Muscle layer of duodenum (tissue), 2 donors: Measurements from ENCODE around the gene ADD3.

ENCODE experiments used
- H3K27ac ChIP-seq: one replicate; pipeline ENCODE4 v1.7.0; 2013; ENCODE audit warnings: mild to moderate bottlenecking, low read length
- H3K27me3 ChIP-seq: one replicate; pipeline ENCODE4 v1.7.0; 2013; ENCODE audit warnings: low read depth, mild to moderate bottlenecking, control low read depth, low read length
- H3K36me3 ChIP-seq, 2 donors: one replicate each; pipeline ENCODE4 v1.7.0; 2013; ENCODE audit warnings: low read length in 2 of 2, control low read depth in 1 of 2, mild to moderate bottlenecking in 1 of 2; ENCODE audit not compliant: insufficient read depth in 2 of 2, control insufficient read depth in 1 of 2
- H3K4me1 ChIP-seq, 2 donors: one replicate each; pipeline ENCODE4 v1.7.0; 2013; ENCODE audit warnings: low read length in 2 of 2, mild to moderate bottlenecking in 2 of 2, control low read depth in 1 of 2, moderate library complexity in 1 of 2; ENCODE audit not compliant: insufficient read depth in 2 of 2, control insufficient read depth in 1 of 2
- H3K4me3 ChIP-seq, 2 donors: one replicate each; pipeline ENCODE4 v1.7.0; 2013; ENCODE audit warnings: low read length in 2 of 2, low read depth in 1 of 2, mild to moderate bottlenecking in 1 of 2
- H3K9me3 ChIP-seq, 2 donors: one replicate each; pipeline ENCODE4 v1.7.0; 2013; ENCODE audit warnings: low read length in 2 of 2, control low read depth in 1 of 2, mild to moderate bottlenecking in 1 of 2; ENCODE audit not compliant: control insufficient read depth in 1 of 2
- donor health status: healthy.

The ADD3 gene

GRCh38 chr10:110020265-110020664, 12.5 kb downstream of the ADD3 start:
- H3K27ac ChIP-seq = no peak overlapping the region
- no peak overlapping the region for H3K4me3 ChIP-seq
- H3K4me1 ChIP-seq = peaks cover 0 to 25% of the 10 kb centered on the region in 2 donors
- H3K27me3 ChIP-seq = no peaks in the 10 kb centered on the region
- H3K9me3 ChIP-seq = no peaks in the 10 kb centered on the region
- H3K36me3 ChIP-seq = no peaks in the 10 kb centered on the region

- H3K4me1 ChIP-seq = peaks cover 0 to 10% of the 10 kb centered on the region in 2 donors
- no peaks in the 10 kb centered on the region for H3K36me3 ChIP-seq
- no peak overlapping the region for H3K4me3 ChIP-seq
- H3K9me3 ChIP-seq = no peaks in the 10 kb centered on the region
- no peaks in the 10 kb centered on the region for H3K27me3 ChIP-seq
- H3K27ac ChIP-seq = no peak overlapping the region
These were observed 15.1 kb downstream of the ADD3 start for GRCh38 chr10:110022716-110023504.

- Histone ChIP-seq H3K36me3 (no peaks in the 10 kb centered on the region), H3K27me3 (no peaks in the 10 kb centered on the region), H3K27ac (no peak overlapping the region), H3K9me3 (no peaks in the 10 kb centered on the region), H3K4me1 (peaks cover 0 to 10% of the 10 kb centered on the region in 2 donors), H3K4me3 (no peak overlapping the region)
These were observed 16.1 kb downstream of the ADD3 start for GRCh38 chr10:110023785-110024465.

DNA sequence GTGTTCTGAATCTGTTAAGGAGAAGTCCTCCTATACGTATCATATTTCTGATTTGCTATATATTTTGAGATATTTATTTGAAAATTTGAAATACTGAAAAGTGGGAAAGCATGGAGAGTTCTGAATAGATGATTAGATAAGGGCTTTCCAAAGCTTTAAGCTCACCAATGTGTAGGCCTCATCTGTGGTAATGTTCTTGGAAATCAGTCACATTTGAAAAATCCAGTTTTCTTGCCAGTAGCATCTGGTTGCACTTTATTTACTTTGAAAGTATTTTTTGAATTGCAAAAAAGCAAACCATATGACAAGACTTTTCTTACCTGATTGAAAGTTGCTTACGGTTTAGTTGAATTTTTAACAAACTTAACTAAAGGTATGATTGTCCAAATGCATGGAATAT, 21.7 kb downstream of the ADD3 start:
- H3K9me3 ChIP-seq = no peaks in the 10 kb centered on the region

GRCh38 chr10:110032801-110033700, 25.3 kb downstream of the ADD3 start:
- Histone ChIP-seq H3K36me3 (no peaks in the 10 kb centered on the region), H3K27ac (peak overlapping the region; percentile 70), H3K27me3 (no peaks in the 10 kb centered on the region), H3K9me3 (no peaks in the 10 kb centered on the region), H3K4me3 (no peak overlapping the region), H3K4me1 (peaks cover 18 to 24% of the 10 kb centered on the region in 2 donors)

More for the DNA sequence above, 21.7 kb downstream of the ADD3 start:
- Histone ChIP-seq H3K4me1 (peaks cover 13 to 27% of the 10 kb centered on the region in 2 donors), H3K4me3 (no peak overlapping the region), H3K27me3 (no peaks in the 10 kb centered on the region), H3K27ac (no peak overlapping the region), H3K36me3 (no peaks in the 10 kb centered on the region)

DNA sequence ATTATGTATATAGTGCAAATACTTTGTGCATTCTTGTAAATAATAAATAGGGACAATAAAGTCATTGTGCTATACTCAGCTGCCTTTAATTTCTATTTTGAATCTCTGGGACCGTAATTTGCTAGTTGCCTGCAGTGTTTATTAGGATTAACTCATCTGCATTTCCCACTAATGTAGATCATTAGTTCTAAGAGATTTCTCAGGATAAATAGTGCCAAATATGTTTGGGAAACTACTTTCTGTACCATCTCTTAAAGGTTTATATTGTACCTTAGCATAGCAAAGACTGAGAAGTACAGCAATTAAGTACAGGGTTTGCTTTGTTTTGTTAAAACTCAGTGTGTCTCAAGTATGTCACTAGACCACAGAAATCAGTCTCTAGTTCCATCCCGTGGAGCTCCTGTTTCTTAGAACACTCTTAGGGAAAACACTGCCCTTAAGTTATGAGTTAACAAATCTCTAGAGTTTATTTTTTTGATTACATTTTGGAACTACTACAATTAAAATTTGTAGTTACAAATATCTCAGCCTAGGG, 26.0 kb downstream of the ADD3 start:
- Histone ChIP-seq H3K27me3 (no peaks in the 10 kb centered on the region), H3K36me3 (no peaks in the 10 kb centered on the region), H3K4me1 (peaks cover 18 to 24% of the 10 kb centered on the region in 2 donors), H3K9me3 (no peaks in the 10 kb centered on the region), H3K27ac (peak overlapping the region; percentile 70), H3K4me3 (no peak overlapping the region)

DNA sequence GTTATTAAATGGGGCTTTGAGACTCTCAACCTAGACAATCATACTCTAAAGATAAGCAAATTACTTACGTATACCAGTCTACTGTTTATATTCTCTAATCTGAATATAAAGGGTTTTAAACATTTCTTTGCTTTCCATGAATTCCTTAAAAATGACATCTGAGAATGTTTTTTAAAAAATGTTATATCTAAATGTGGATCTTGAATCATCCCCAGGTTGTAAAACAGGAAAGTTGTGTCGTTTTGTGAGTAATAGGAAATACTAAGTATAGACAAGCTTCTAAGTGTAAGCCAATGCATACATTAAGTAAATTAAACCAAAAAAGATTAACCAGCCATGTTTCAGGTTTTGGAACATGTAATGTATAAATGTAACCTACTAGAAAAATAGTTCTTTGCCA, 26.8 kb downstream of the ADD3 start:
- Histone ChIP-seq H3K9me3 (no peaks in the 10 kb centered on the region), H3K4me3 (no peak overlapping the region), H3K27ac (no peak overlapping the region), H3K36me3 (no peaks in the 10 kb centered on the region), H3K4me1 (peaks cover 18 to 24% of the 10 kb centered on the region in 2 donors), H3K27me3 (no peaks in the 10 kb centered on the region)

DNA sequence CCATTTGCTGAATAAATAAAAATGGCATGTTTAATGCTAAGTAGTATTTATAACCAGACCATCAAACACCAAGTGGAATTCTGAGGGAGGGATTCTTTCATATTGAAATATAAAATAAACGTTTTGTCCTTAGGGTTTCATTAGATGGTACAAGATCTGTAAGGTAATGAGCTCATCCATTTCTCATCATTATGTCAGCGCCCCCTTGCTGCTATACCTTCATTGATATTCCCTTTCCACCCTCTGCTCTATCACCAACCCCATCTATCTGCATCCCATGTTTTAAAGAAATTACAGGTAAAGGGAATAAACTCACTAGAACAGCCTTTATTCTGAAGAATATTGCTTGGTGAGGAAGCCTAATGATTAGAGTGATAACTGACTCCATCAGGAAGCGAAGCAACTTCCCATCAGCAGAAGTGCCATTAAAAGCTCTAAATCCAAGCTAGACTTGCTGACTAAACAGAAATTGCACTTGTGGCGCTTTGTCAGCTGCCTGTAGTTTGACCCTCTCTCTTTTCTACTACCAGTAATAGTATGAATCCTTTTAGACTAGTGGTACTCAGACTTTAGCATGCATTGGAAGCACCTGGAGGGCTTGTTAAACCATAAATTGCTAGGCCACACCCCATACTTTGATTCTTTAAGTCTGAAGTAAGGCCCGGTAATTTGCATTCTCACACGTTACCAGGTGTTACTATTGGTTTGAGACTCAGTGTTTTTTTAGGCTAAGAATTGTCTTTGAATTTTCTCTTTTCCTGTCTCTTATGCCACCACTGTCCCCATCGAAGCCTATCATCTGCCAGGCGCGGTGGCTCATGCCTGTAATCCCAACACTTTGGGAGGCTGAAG, 27.5 kb downstream of the ADD3 start:
- no peak overlapping the region for H3K27ac ChIP-seq
- H3K4me1 ChIP-seq = peaks cover 18 to 25% of the 10 kb centered on the region in 2 donors
- no peak overlapping the region for H3K4me3 ChIP-seq

GRCh38 chr10:110036640-110037039, 28.9 kb downstream of the ADD3 start:
- no peaks in the 10 kb centered on the region for H3K36me3 ChIP-seq
- peaks cover 18 to 28% of the 10 kb centered on the region in 2 donors for H3K4me1 ChIP-seq
- no peaks in the 10 kb centered on the region for H3K9me3 ChIP-seq
- no peak overlapping the region for H3K4me3 ChIP-seq
- H3K27ac ChIP-seq = no peak overlapping the region
- no peaks in the 10 kb centered on the region for H3K27me3 ChIP-seq

More for the DNA sequence above, 27.5 kb downstream of the ADD3 start:
- Histone ChIP-seq H3K27me3 (no peaks in the 10 kb centered on the region), H3K36me3 (no peaks in the 10 kb centered on the region), H3K9me3 (no peaks in the 10 kb centered on the region)

DNA sequence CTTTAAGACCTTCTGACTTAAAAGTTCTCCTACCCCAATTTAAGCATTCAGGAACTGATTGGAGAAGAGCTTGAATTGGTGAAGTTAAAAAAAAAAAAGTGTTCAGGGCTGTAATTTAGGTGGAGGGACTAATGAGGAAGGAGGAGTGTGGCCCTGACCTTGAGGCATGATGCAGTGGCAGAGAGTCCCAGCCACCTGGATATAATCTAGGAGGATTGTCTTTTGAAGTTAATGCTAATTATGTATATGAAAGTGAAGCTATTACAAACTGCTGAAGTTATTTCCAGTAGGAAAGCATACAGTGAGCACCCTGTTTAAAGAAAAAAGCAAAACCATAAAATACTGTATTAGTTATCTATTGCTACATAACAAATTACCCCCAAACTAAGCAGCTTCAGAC, 31.5 kb downstream of the ADD3 start:
- Histone ChIP-seq H3K9me3 (no peaks in the 10 kb centered on the region), H3K36me3 (no peaks in the 10 kb centered on the region), H3K27ac (no peak overlapping the region), H3K4me3 (no peak overlapping the region), H3K27me3 (no peaks in the 10 kb centered on the region), H3K4me1 (peaks cover 3 to 5% of the 10 kb centered on the region in 2 donors)
